GM12892 (cell line): ENCODE data around the gene RITA1.

Experiments used
- DNase-seq: peaks from one replicate; pipeline ENCODE4 v3.0.0; 2011; ENCODE audit not compliant: insufficient read length
- FAIRE-seq: peaks from 2 replicates; lab custom pipeline; 2011; peaks lifted over from hg19 to GRCh38; lab: Jason Lieb, UNC
- POLR2A ChIP-seq: IDR thresholded peaks from 2 replicates; pipeline ENCODE4 v1.6.1; 2011; ENCODE audit warnings: low read depth, low read length, control low read depth
- POLR2AphosphoS5 ChIP-seq: IDR thresholded peaks from 2 replicates; pipeline ENCODE4 v1.6.1; 2011; ENCODE audit warnings: low read depth, low read length, control low read depth
- TAF1 ChIP-seq: IDR thresholded peaks from 2 replicates; pipeline ENCODE4 v1.6.1; 2011; ENCODE audit warnings: low read depth, mild to moderate bottlenecking, control low read depth, low read length, borderline replicate concordance

The RITA1 gene

GRCh38 chr12:113186033-113186365, 478 bp downstream of the RITA1 start:
- no peak for FAIRE-seq
- TF ChIP-seq POLR2A (no peak), TAF1 (no peak), POLR2AphosphoS5 (no peak)
- DNase-seq, result no peak

- FAIRE-seq (no peak), DNase-seq (no peak)
- TF ChIP-seq TAF1, result no peak
- TF ChIP-seq POLR2A, result no peak
- no peak for TF ChIP-seq POLR2AphosphoS5
Observed at GRCh38 chr12:113186666-113187325, 1.3 kb downstream of the RITA1 start.

- no peak for DNase-seq
- FAIRE-seq, result no peak
- TF ChIP-seq POLR2AphosphoS5 (no peak), POLR2A (no peak), TAF1 (no peak)
Observed at GRCh38 chr12:113189361-113189760, 3.8 kb downstream of the RITA1 start.

GRCh38 chr12:113190761-113191160, 5.2 kb downstream of the RITA1 start:
- FAIRE-seq (no peak), DNase-seq (no peak)
- TF ChIP-seq TAF1 (no peak), POLR2A (no peak), POLR2AphosphoS5 (no peak)

- DNase-seq (no peak), FAIRE-seq (no peak)
- TF ChIP-seq TAF1 (no peak), POLR2A (no peak), POLR2AphosphoS5 (no peak)
Observed at GRCh38 chr12:113191227-113191626, 5.7 kb downstream of the RITA1 start.

GRCh38 chr12:113194971-113195391, 9.5 kb downstream of the RITA1 start:
- no peak for DNase-seq
- no peak for TF ChIP-seq TAF1
- no peak for TF ChIP-seq POLR2AphosphoS5
- TF ChIP-seq POLR2A, result no peak
- FAIRE-seq, result no peak

- FAIRE-seq (no peak), DNase-seq (no peak)
- TF ChIP-seq POLR2AphosphoS5 (no peak), POLR2A (no peak), TAF1 (no peak)
Observed at GRCh38 chr12:113195598-113195997, 10.1 kb downstream of the RITA1 start.

- FAIRE-seq (no peak), DNase-seq (no peak)
- TF ChIP-seq POLR2A, result no peak
- no peak for TF ChIP-seq POLR2AphosphoS5
- no peak for TF ChIP-seq TAF1
Observed at GRCh38 chr12:113196582-113196981, 11.1 kb downstream of the RITA1 start.

- TF ChIP-seq TAF1 (no peak), POLR2AphosphoS5 (no peak), POLR2A (no peak)
- no peak for FAIRE-seq
- peak; percentile 85 for DNase-seq
Observed at GRCh38 chr12:113196990-113197389, 11.5 kb downstream of the RITA1 start.

GRCh38 chr12:113197518-113198077, 12.1 kb downstream of the RITA1 start:
- no peak for TF ChIP-seq TAF1
- TF ChIP-seq POLR2AphosphoS5, result no peak
- no peak for TF ChIP-seq POLR2A
- FAIRE-seq, result no peak
- DNase-seq, result no peak

- TF ChIP-seq POLR2AphosphoS5 (no peak), POLR2A (no peak), TAF1 (no peak)
- no peak for DNase-seq
- FAIRE-seq, result no peak
Observed at GRCh38 chr12:113198296-113198695, 12.8 kb downstream of the RITA1 start.
